HEK293 (cell line): Measurements from ENCODE around the gene CMTM1.

ENCODE experiments used
- CTCF ChIA-PET: fragments of 350-600 bp; formaldehyde crosslinking; extraction: SDS; loops from one replicate; lab custom pipeline; 2021; ENCODE audit warnings: antibody characterized with exemption; lab: Yijun Ruan, JAX
- POLR2A ChIA-PET: fragments of 300-600 bp; formaldehyde crosslinking; extraction: SDS; loops from one replicate; lab custom pipeline; 2020; ENCODE audit warnings: antibody characterized with exemption, inconsistent platforms; lab: Yijun Ruan, JAX
- H3K27ac ChIP-seq: fragments of 200-500 bp; sonication (Bioruptor generic); 2 replicates; pipeline ENCODE4 v1.5.1; 2014; ENCODE audit warnings: low read depth, low read length, control low read depth, inconsistent platforms; ENCODE audit errors: extremely low read depth
- H3K36me3 ChIP-seq, 2 experiments: fragments of 200-500 bp in 1 of 2; sonication (Bioruptor generic) in 1 of 2; 1 replicate in 1 of 2; 2 replicates in 1 of 2; pipeline ENCODE4 v1.5.1; 2014 to 2017; ENCODE audit warnings: inconsistent platforms in 2 of 2, low read length in 2 of 2; ENCODE audit not compliant: control insufficient read depth in 2 of 2, insufficient read depth in 1 of 2
- H3K4me1 ChIP-seq: fragments of 200-500 bp; sonication (Bioruptor generic); 2 replicates; pipeline ENCODE4 v1.5.1; 2014; ENCODE audit warnings: mild to moderate bottlenecking, low read length, inconsistent platforms; ENCODE audit not compliant: control insufficient read depth, insufficient read depth
- H3K4me3 ChIP-seq: 2 replicates; pipeline ENCODE4 v1.5.1; 2011; ENCODE audit warnings: low read depth, mild to moderate bottlenecking, control low read depth, low read length, moderate library complexity
- H3K9me3 ChIP-seq: fragments of 200-500 bp; sonication (Bioruptor generic); 2 replicates; pipeline ENCODE4 v1.5.1; 2014; ENCODE audit warnings: low read depth, low read length, inconsistent platforms; ENCODE audit not compliant: control insufficient read depth, insufficient read depth
- IKZF3 ChIP-seq: fragments of 450-650 bp; IDR thresholded peaks from 2 replicates; pipeline ENCODE4 v1.5.0; 2018; ENCODE audit warnings: missing biosample characterization, mild to moderate bottlenecking, missing genetic modification characterization, moderate library complexity
- PRDM1 ChIP-seq: fragments of 450-650 bp; formaldehyde crosslinking; IDR thresholded peaks from 2 replicates; pipeline ENCODE4; 2016; ENCODE audit warnings: missing biosample characterization, missing genetic modification characterization
- RBAK ChIP-seq: fragments of 450-650 bp; formaldehyde crosslinking; IDR thresholded peaks from 2 replicates; pipeline ENCODE4 v1.5.1; 2016; ENCODE audit warnings: missing biosample characterization, missing genetic modification characterization
- ZNF112 ChIP-seq: fragments of 450-650 bp; formaldehyde crosslinking; IDR thresholded peaks from 2 replicates; pipeline ENCODE4 v1.5.0; 2017; ENCODE audit warnings: missing biosample characterization, missing genetic modification characterization
- ZNF157 ChIP-seq: fragments of 450-650 bp; formaldehyde crosslinking; IDR thresholded peaks from 2 replicates; pipeline ENCODE4 v1.5.1; 2016; ENCODE audit warnings: missing biosample characterization, missing genetic modification characterization
- ZNF169 ChIP-seq: fragments of 450-650 bp; formaldehyde crosslinking; IDR thresholded peaks from 2 replicates; pipeline ENCODE4 v1.5.1; 2016; ENCODE audit warnings: missing biosample characterization, missing genetic modification characterization
- ZNF202 ChIP-seq: fragments of 450-650 bp; formaldehyde crosslinking; IDR thresholded peaks from 2 replicates; pipeline ENCODE4 v1.5.1; 2016; ENCODE audit warnings: missing biosample characterization, missing genetic modification characterization, borderline replicate concordance
- ZNF341 ChIP-seq: fragments of 450-650 bp; formaldehyde crosslinking; IDR thresholded peaks from 2 replicates; pipeline ENCODE4; 2016; ENCODE audit warnings: low read depth, missing biosample characterization, missing genetic modification characterization
- ZNF600 ChIP-seq: fragments of 450-650 bp; formaldehyde crosslinking; IDR thresholded peaks from 2 replicates; pipeline ENCODE4 v1.5.1; 2016; ENCODE audit warnings: missing biosample characterization, missing genetic modification characterization
- ZNF623 ChIP-seq: fragments of 450-650 bp; formaldehyde crosslinking; IDR thresholded peaks from 2 replicates; pipeline ENCODE4 v1.5.1; 2016; ENCODE audit warnings: missing biosample characterization, missing genetic modification characterization
- ZNF843 ChIP-seq: fragments of 450-650 bp; formaldehyde crosslinking; IDR thresholded peaks from 2 replicates; pipeline ENCODE4 v1.5.1; 2016; ENCODE audit warnings: missing biosample characterization, missing genetic modification characterization
- ZSCAN16 ChIP-seq: fragments of 450-650 bp; formaldehyde crosslinking; IDR thresholded peaks from 2 replicates; pipeline ENCODE4 v1.5.1; 2016; ENCODE audit warnings: missing biosample characterization, missing genetic modification characterization
- TF ChIP-seq, protein P1 (sequence below): fragments of 450-650 bp; formaldehyde crosslinking; IDR thresholded peaks from 2 replicates; pipeline ENCODE4 v1.5.1; 2016; ENCODE audit warnings: missing biosample characterization, missing genetic modification characterization
- TF ChIP-seq, protein P2 (sequence below): fragments of 450-650 bp; formaldehyde crosslinking; IDR thresholded peaks from 2 replicates; pipeline ENCODE4 v1.5.1; 2016; ENCODE audit warnings: missing biosample characterization, missing genetic modification characterization
- TF ChIP-seq, protein P3 (sequence below): fragments of 450-650 bp; formaldehyde crosslinking; IDR thresholded peaks from 2 replicates; pipeline ENCODE4 v1.5.1; 2016; ENCODE audit warnings: missing biosample characterization, missing genetic modification characterization
- TF ChIP-seq, protein P4 (sequence below): fragments of 450-650 bp; formaldehyde crosslinking; IDR thresholded peaks from 2 replicates; pipeline ENCODE4 v1.5.1; 2016; ENCODE audit warnings: missing biosample characterization, missing genetic modification characterization

The CMTM1 gene

DNA sequence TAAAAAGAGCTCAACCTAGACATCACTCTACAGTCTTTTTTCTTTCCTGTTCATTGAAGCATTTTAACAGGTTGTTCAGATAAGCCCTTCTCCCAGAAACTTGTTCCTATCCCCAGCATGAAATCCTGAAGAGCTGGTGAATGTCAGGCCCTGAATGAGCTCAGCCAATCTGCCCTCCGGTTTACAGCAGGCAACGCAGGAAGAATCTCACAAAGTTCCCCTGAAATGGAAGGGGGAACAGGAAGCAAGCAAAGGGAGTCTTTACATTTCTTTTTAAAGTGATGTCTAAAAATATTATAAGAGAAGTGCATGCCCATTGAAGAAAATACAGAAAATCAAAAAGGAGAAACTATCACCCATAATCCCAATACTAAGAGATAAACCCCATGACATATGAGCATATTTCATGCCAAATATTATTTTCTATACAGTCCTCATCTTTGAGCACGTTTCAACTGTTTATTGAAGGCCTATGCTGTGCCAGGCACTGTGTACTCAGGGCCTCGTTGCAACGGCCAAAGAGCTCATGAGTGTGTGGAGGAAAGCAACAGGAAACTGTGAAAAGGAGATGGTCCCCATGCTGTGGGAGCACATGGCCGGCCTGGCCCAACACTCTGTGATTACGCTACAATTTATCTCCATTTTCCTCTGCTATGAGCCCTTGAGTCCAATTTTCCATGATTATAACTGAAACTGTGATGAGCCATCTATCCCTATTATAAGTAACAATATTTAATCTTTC lies 22.1 kb upstream of the CMTM1 start (continued):
- TF ChIP-seq, protein P1, sequence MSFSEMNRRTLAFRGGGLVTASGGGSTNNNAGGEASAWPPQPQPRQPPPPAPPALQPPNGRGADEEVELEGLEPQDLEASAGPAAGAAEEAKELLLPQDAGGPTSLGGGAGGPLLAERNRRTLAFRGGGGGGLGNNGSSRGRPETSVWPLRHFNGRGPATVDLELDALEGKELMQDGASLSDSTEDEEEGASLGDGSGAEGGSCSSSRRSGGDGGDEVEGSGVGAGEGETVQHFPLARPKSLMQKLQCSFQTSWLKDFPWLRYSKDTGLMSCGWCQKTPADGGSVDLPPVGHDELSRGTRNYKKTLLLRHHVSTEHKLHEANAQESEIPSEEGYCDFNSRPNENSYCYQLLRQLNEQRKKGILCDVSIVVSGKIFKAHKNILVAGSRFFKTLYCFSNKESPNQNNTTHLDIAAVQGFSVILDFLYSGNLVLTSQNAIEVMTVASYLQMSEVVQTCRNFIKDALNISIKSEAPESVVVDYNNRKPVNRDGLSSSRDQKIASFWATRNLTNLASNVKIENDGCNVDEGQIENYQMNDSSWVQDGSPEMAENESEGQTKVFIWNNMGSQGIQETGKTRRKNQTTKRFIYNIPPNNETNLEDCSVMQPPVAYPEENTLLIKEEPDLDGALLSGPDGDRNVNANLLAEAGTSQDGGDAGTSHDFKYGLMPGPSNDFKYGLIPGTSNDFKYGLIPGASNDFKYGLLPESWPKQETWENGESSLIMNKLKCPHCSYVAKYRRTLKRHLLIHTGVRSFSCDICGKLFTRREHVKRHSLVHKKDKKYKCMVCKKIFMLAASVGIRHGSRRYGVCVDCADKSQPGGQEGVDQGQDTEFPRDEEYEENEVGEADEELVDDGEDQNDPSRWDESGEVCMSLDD = no peak
- TF ChIP-seq ZSCAN16 (no peak), PRDM1 (tag by site-specific recombination) (no peak), ZNF623 (no peak), RBAK (no peak), ZNF600 (tag by site-specific recombination) (no peak), ZNF169 (tag by site-specific recombination) (no peak), IKZF3 (tag by site-specific recombination) (no peak), ZNF202 (no peak), ZNF112 (tag by site-specific recombination) (no peak)
- TF ChIP-seq, protein P2, sequence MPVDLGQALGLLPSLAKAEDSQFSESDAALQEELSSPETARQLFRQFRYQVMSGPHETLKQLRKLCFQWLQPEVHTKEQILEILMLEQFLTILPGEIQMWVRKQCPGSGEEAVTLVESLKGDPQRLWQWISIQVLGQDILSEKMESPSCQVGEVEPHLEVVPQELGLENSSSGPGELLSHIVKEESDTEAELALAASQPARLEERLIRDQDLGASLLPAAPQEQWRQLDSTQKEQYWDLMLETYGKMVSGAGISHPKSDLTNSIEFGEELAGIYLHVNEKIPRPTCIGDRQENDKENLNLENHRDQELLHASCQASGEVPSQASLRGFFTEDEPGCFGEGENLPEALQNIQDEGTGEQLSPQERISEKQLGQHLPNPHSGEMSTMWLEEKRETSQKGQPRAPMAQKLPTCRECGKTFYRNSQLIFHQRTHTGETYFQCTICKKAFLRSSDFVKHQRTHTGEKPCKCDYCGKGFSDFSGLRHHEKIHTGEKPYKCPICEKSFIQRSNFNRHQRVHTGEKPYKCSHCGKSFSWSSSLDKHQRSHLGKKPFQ = no peak
- TF ChIP-seq, protein P3, sequence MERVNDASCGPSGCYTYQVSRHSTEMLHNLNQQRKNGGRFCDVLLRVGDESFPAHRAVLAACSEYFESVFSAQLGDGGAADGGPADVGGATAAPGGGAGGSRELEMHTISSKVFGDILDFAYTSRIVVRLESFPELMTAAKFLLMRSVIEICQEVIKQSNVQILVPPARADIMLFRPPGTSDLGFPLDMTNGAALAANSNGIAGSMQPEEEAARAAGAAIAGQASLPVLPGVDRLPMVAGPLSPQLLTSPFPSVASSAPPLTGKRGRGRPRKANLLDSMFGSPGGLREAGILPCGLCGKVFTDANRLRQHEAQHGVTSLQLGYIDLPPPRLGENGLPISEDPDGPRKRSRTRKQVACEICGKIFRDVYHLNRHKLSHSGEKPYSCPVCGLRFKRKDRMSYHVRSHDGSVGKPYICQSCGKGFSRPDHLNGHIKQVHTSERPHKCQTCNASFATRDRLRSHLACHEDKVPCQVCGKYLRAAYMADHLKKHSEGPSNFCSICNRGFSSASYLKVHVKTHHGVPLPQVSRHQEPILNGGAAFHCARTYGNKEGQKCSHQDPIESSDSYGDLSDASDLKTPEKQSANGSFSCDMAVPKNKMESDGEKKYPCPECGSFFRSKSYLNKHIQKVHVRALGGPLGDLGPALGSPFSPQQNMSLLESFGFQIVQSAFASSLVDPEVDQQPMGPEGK = no peak

DNA sequence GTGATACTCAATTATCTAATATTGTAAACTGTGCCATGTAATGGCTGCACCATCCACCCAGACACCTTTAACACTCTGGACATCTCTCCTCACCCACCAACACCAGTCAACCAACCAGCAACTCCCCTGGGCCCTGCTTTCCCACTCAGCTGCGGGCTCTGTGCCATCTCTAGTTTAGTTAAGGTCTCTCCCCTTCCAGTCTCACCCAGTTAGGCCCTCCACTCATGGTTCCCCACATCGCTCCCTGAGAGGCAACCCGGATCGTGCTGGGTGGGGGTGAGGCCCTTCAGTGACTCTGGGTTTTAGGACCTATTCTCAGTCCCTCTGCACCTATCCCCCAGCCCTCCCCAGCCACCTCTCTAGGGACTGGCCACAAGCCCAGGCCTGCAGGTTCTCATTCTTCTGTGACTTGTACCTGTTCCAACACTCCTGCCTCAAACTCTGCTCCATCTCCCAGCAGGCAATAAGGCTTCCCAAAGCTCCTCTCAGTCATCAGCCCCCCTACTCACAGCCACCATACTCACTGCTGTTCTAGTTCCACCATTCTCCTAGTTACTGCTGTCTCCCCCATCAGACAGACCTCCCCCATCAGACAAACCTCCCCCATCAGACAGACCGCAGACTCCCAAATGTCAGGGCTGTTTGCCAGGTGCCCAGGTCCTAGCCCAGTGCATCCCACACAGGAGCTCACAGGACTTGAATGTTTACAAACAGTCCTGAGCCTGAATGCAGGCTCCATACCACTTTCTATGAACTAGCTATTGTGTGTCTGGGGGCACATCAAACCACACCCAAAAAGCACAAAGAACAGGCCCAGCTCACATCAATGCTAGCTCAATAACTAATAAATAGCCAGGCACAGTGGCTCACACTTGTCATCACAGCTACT lies 18.9 kb upstream of the CMTM1 start:
- Histone ChIP-seq H3K27ac (no peak overlapping the region), H3K4me1 (no peaks in the 10 kb centered on the region), H3K9me3 (no peaks in the 10 kb centered on the region), H3K4me3 (no peak overlapping the region), H3K36me3 (peaks cover 0 to 11% of the 10 kb centered on the region in 2 experiments; a peak in 2 of 3 replicates)
- TF ChIP-seq ZNF157 (tag by site-specific recombination) = no peak
- no peak for TF ChIP-seq ZNF843 (tag by site-specific recombination)
- TF ChIP-seq ZNF341 = 0 out of 2 replicates have a peak, but pooled peaks have one; percentile 14
- TF ChIP-seq, protein P4, sequence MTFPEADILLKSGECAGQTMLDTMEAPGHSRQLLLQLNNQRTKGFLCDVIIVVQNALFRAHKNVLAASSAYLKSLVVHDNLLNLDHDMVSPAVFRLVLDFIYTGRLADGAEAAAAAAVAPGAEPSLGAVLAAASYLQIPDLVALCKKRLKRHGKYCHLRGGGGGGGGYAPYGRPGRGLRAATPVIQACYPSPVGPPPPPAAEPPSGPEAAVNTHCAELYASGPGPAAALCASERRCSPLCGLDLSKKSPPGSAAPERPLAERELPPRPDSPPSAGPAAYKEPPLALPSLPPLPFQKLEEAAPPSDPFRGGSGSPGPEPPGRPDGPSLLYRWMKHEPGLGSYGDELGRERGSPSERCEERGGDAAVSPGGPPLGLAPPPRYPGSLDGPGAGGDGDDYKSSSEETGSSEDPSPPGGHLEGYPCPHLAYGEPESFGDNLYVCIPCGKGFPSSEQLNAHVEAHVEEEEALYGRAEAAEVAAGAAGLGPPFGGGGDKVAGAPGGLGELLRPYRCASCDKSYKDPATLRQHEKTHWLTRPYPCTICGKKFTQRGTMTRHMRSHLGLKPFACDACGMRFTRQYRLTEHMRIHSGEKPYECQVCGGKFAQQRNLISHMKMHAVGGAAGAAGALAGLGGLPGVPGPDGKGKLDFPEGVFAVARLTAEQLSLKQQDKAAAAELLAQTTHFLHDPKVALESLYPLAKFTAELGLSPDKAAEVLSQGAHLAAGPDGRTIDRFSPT = no peak
- ChIA-PET CTCF (interaction anchor here (0.5 to 0.8 kb wide), 3 partner anchors 27 to 192 kb away, joined by 3 read pairs; no protein-coding TSS in a partner anchor), POLR2A (no interaction called here)
